Measurements from ENCODE around the gene SECISBP2.
"Not testable (repeated sequence)": the region's sequence is repeated elsewhere in the genome, so short reads cannot be mapped to it uniquely, and the experiment has no call there.

SECISBP2 gene

GRCh38 chr9:89363311-89363670, 45.0 kb downstream of the SECISBP2 start:
- no peak for DNase-seq (ENCODE audit: low read depth in 3 of 3, low spot score in 1 of 3)

GRCh38 chr9:89363921-89364665, 45.8 kb downstream of the SECISBP2 start:
- no peak for DNase-seq (ENCODE audit: low read depth in 3 of 3, low spot score in 1 of 3)

GRCh38 chr9:89364666-89365531, 46.6 kb downstream of the SECISBP2 start:
- DNase-seq (ENCODE audit: low read depth in 3 of 3, low spot score in 1 of 3): no peak

GRCh38 chr9:89365532-89365912, 47.2 kb downstream of the SECISBP2 start:
- no peak for DNase-seq (ENCODE audit: low read depth in 3 of 3, low spot score in 1 of 3)

- DNase-seq (ENCODE audit: low read depth in 3 of 3, low spot score in 1 of 3): no peak
Observed at GRCh38 chr9:89366711-89367110, 48.4 kb downstream of the SECISBP2 start.

GRCh38 chr9:89367281-89367680, 49.0 kb downstream of the SECISBP2 start:
- no peak for DNase-seq (ENCODE audit: low read depth in 3 of 3, low spot score in 1 of 3)

GRCh38 chr9:89367726-89368437, 49.6 kb downstream of the SECISBP2 start:
- no peak for DNase-seq (ENCODE audit: low read depth in 3 of 3, low spot score in 1 of 3)

GRCh38 chr9:89368550-89368949, 50.2 kb downstream of the SECISBP2 start:
- DNase-seq (ENCODE audit: low read depth in 3 of 3, low spot score in 1 of 3): no peak

- DNase-seq (ENCODE audit: low read depth in 3 of 3, low spot score in 1 of 3): no peak
Observed at GRCh38 chr9:89368978-89369377, 50.7 kb downstream of the SECISBP2 start.

GRCh38 chr9:89370593-89370992, 52.3 kb downstream of the SECISBP2 start:
- no peak for DNase-seq (ENCODE audit: low read depth in 3 of 3, low spot score in 1 of 3)

GRCh38 chr9:89371791-89372190, 53.5 kb downstream of the SECISBP2 start:
- DNase-seq (ENCODE audit: low read depth in 3 of 3, low spot score in 1 of 3): not testable (repeated sequence)

GRCh38 chr9:89372230-89372816, 54.0 kb downstream of the SECISBP2 start:
- DNase-seq (ENCODE audit: low read depth in 3 of 3, low spot score in 1 of 3): peak in 1 of 3 donors; percentile 11

- no peak for DNase-seq (ENCODE audit: low read depth in 3 of 3, low spot score in 1 of 3)
Observed at GRCh38 chr9:89372979-89373378, 54.7 kb downstream of the SECISBP2 start.

- no peak for DNase-seq (ENCODE audit: low read depth in 3 of 3, low spot score in 1 of 3)
Observed at GRCh38 chr9:89374176-89374575, 55.9 kb downstream of the SECISBP2 start.

GRCh38 chr9:89375191-89375760, 57.0 kb downstream of the SECISBP2 start:
- DNase-seq (ENCODE audit: low read depth in 3 of 3, low spot score in 1 of 3): no peak

GRCh38 chr9:89376286-89376685, 58.0 kb downstream of the SECISBP2 start:
- DNase-seq (ENCODE audit: low read depth in 3 of 3, low spot score in 1 of 3): no peak

- no peak for DNase-seq (ENCODE audit: low read depth in 3 of 3, low spot score in 1 of 3)
Observed at GRCh38 chr9:89376741-89377351, 58.5 kb downstream of the SECISBP2 start.

GRCh38 chr9:89377411-89377810, 59.1 kb downstream of the SECISBP2 start:
- DNase-seq (ENCODE audit: low read depth in 3 of 3, low spot score in 1 of 3): no peak

- DNase-seq (ENCODE audit: low read depth in 3 of 3, low spot score in 1 of 3): no peak
Observed at GRCh38 chr9:89378541-89378940, 60.2 kb downstream of the SECISBP2 start.

- DNase-seq (ENCODE audit: low read depth in 3 of 3, low spot score in 1 of 3): no peak
Observed at GRCh38 chr9:89379031-89379430, 60.7 kb downstream of the SECISBP2 start.
